Stomach (tissue), 9 donors: ENCODE measurements around the gene FOXK2. TPM values are rescaled to one million over a fixed set of nuclear protein-coding genes. Genes with fewer than 3 reads are reported as not detected.
A peak's percentile ranks its signal among the peaks of the same experiment; 100 is the strongest.
"Not testable (repeated sequence)": the region's sequence is repeated elsewhere in the genome, so short reads cannot be mapped to it uniquely, and the experiment has no call there.

Experiments used
- DNase-seq, 2 donors: peaks; one replicate each; pipeline versions ENCODE4 v3.0.0 to v3.0.0-alpha.2; 2013 to 2019
- H3K27ac ChIP-seq, 5 donors: fragments of 200-600 bp in 4 of 5; sonication (generic) in 4 of 5; one replicate each; pipeline ENCODE4 v1.5.1; 2013 to 2019; ENCODE audit warnings: mild to moderate bottlenecking in 1 of 5, moderate library complexity in 1 of 5
- H3K27me3 ChIP-seq, 3 donors: fragments of 200-600 bp; sonication (generic); one replicate each; pipeline ENCODE4 v1.5.1; 2017 to 2019; ENCODE audit warnings: mixed run types in 1 of 3
- H3K36me3 ChIP-seq, 4 donors: fragments of 200-600 bp; sonication (generic); 1 replicate in 3 of 4; 2 replicates in 1 of 4; pipeline ENCODE4 v1.5.1; 2016 to 2019
- H3K4me1 ChIP-seq, 4 donors: fragments of 200-600 bp; sonication (generic); one replicate each; pipeline ENCODE4 v1.5.1; 2016 to 2019
- H3K4me3 ChIP-seq, 4 donors: fragments of 200-600 bp; sonication (generic) in 3 of 4; one replicate each; pipeline ENCODE4 v1.5.1; 2016 to 2019; ENCODE audit warnings: mild to moderate bottlenecking in 1 of 4
- H3K9me3 ChIP-seq, 4 donors: fragments of 200-600 bp; sonication (generic); one replicate each; pipeline ENCODE4 v1.5.1; 2016 to 2019
- EP300 ChIP-seq: sonication (generic); formaldehyde crosslinking; IDR thresholded peaks from one replicate; pipeline ENCODE4 v1.6.1; 2017; ENCODE audit warnings: antibody characterized with exemption
- POLR2A ChIP-seq, 4 donors: fragments of 450-650 bp; IDR thresholded peaks; one replicate each; pipeline ENCODE4 v1.6.1; 2016; ENCODE audit warnings: antibody characterized with exemption in 4 of 4, control low read depth in 2 of 4, mild to moderate bottlenecking in 1 of 4, moderate library complexity in 1 of 4
- POLR2AphosphoS5 ChIP-seq, 3 donors: sonication (generic); formaldehyde crosslinking; IDR thresholded peaks; one replicate each; pipeline ENCODE4 v1.6.1; 2016; ENCODE audit warnings: antibody characterized with exemption in 3 of 3
- WGBS, 5 donors: extraction: QIAGEN DNeasy Blood & Tissue Kit in 3 of 5; methylation state at CpG; one replicate each; pipeline versions ENCODE4 v1.1.5 to v1.1.7; 2013 to 2018; 5-methylcytosine and 5-hydroxymethylcytosine counted together
- intact Hi-C: fragments of 100-400 bp; cut with DNase I; formaldehyde crosslinking; loops from one replicate; pipeline ENCODE4 v1.15.1; 2023; ENCODE audit warnings: low total_unique reads
- polyA plus RNA-seq, 3 donors: library from polyadenylated mRNA; stranded (reverse); fragments of 200-250 nt; gene quantifications; one replicate each; pipeline ENCODE4 v1.2.3, GENCODE V29; 2013
- total RNA-seq, 5 donors: library from RNA; depleted of rRNA; stranded (reverse); fragments of >200 nt; gene quantifications; one replicate each; pipeline versions ENCODE4 v1.1.0 to v1.2.3, GENCODE V29; 2014 to 2016
- TF ChIP-seq, protein P1 (sequence below), 7 experiments: fragments of 450-650 bp in 4 of 7; fragments of 200-600 bp in 3 of 7; sonication (generic) in 3 of 7; IDR thresholded peaks; one replicate each; pipeline ENCODE4 v1.5.1; 2016 to 2019; ENCODE audit warnings: antibody characterized with exemption in 7 of 7, control low read depth in 2 of 7, mild to moderate bottlenecking in 1 of 7
- donor health status: healthy with polysubstance abuse.
- donor health status: Bipolar disorder and iron deficiency.
- donor health status: healthy.

FOXK2 gene
- total and polyA plus RNA-seq, 8 donors = 12.8 to 71.8 (median 31.9) TPM

DNA sequence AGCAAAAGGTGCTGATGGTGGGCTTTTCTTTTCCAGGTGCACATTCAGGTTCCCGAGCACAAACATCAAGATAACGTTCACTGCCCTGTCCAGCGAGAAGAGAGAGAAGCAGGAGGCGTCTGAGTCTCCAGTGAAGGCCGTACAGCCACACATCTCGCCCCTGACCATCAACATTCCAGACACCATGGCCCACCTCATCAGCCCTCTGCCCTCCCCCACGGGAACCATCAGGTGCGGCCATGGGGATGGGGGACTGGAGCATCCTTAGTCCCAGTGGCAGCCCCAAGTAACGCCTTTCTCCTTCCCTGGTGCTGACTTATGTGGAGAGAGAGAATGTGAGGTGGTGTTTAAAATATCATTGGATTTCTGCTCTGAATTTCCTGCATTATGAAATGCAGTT is 43.8 kb downstream of the FOXK2 start:
- H3K4me1 ChIP-seq = peaks cover 71 to 100% (median 83%) of the 10 kb centered on the region in 4 donors

DNA sequence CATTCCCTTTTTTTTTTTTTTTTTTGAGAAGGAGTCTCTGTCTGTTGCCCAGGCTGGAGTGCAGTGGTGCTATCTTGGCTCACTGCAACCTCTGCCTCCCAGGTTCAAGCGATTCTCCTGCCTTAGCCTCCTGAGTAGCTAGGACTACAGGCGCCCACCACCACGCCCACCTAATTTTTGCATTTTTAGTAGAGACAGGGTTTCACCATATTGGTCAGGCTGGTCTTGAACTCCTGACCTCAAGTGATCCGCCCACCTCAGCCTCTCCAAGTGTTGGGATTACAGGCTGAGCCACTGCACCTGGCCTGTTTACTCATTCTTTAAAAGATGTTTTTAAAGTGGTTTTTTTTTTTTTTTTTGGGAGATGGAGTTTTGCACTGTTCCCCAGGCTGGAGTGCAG is 44.2 kb downstream of the FOXK2 start:
- Histone ChIP-seq H3K36me3 (peaks cover 9 to 38% (median 37%) of the 10 kb centered on the region in 4 donors), H3K4me1 (peaks cover 72 to 100% (median 86%) of the 10 kb centered on the region in 4 donors), H3K27ac (peak overlapping the region in 3 of 5 donors; percentile 25 to 54 (median 52))
- H3K9me3 ChIP-seq, intact Hi-C loops, H3K4me3 ChIP-seq, DNase-seq, H3K27me3 ChIP-seq: not testable (repeated sequence)
- 75 to 86% (median 83%) methylated on average over 4 of the region's 4 CpGs for WGBS, 5 donors

More for the DNA sequence above, 43.8 kb downstream of the FOXK2 start:
- TF ChIP-seq, protein P1, sequence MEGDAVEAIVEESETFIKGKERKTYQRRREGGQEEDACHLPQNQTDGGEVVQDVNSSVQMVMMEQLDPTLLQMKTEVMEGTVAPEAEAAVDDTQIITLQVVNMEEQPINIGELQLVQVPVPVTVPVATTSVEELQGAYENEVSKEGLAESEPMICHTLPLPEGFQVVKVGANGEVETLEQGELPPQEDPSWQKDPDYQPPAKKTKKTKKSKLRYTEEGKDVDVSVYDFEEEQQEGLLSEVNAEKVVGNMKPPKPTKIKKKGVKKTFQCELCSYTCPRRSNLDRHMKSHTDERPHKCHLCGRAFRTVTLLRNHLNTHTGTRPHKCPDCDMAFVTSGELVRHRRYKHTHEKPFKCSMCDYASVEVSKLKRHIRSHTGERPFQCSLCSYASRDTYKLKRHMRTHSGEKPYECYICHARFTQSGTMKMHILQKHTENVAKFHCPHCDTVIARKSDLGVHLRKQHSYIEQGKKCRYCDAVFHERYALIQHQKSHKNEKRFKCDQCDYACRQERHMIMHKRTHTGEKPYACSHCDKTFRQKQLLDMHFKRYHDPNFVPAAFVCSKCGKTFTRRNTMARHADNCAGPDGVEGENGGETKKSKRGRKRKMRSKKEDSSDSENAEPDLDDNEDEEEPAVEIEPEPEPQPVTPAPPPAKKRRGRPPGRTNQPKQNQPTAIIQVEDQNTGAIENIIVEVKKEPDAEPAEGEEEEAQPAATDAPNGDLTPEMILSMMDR (IDR thresholded peaks at IDR 0.05) = no peak
- no peak for TF ChIP-seq POLR2AphosphoS5 (IDR thresholded peaks at IDR 0.05)
- no peak for TF ChIP-seq POLR2A (IDR thresholded peaks at IDR 0.05)
- Histone ChIP-seq H3K4me3 (no peak overlapping the region), H3K27ac (peak overlapping the region in 3 of 5 donors; percentile 25 to 54 (median 52)), H3K27me3 (no peaks in the 10 kb centered on the region), H3K36me3 (peaks cover 9 to 34% (median 32%) of the 10 kb centered on the region in 4 donors), H3K9me3 (no peaks in the 10 kb centered on the region)
- intact Hi-C loops = no loop called here
- WGBS, 5 donors = 73 to 90% (median 81%) methylated on average over 4 to 9 of the region's 9 CpGs
- DNase-seq = no peak

DNA sequence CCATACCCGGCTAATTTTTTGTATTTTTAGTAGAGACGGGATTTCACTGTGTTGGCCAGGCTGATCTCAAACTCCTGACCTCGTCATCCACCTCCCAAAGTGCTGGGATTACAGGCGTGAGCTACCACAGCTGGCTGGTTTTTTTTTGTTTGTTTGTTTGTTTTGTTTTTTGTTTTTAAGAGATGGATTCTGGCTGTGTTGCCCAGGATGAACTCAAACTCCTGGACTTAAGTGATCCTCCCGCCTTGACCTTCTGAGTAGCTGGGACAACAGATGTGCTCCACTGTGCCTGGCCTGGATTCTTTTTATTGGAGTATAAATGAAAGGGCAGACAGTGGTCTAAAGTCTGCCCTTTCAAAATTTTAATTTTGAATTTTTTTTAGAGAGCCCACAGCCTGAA is 44.7 kb downstream of the FOXK2 start:
- H3K4me3 ChIP-seq = no peak overlapping the region
- no peaks in the 10 kb centered on the region for H3K9me3 ChIP-seq
- no peak for DNase-seq
- H3K27ac ChIP-seq = no peak overlapping the region
- WGBS, 5 donors = 71 to 86% (median 81%) methylated on average over 5 of the region's 5 CpGs
- intact Hi-C loops = no loop called here
- peaks cover 9 to 43% (median 42%) of the 10 kb centered on the region in 4 donors for H3K36me3 ChIP-seq
- H3K27me3 ChIP-seq = no peaks in the 10 kb centered on the region
- H3K4me1 ChIP-seq = peaks cover 73 to 100% (median 87%) of the 10 kb centered on the region in 4 donors
- TF ChIP-seq, protein P1 (IDR thresholded peaks at IDR 0.05) = no peak
- TF ChIP-seq POLR2A (IDR thresholded peaks at IDR 0.05) = no peak
- no peak for TF ChIP-seq POLR2AphosphoS5 (IDR thresholded peaks at IDR 0.05)
- no peak for TF ChIP-seq EP300

DNA sequence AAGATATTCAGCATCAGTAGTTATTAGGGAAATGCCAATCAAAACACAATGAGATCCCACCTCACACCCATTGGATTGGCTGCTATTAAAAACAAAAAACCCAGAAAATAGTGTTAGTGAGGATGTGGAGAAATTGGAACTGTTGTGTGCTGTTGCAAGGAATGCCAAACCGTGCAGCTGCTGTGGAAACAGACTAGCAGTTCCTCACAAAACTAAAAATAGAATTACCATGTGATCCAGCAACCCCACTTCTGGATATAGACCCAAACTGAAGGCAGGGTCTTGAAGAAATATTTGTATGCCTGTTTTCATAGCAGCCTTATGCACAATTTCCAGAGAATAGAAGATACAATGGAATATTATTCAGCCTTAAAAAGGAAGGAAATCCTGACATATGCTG is 46.0 kb downstream of the FOXK2 start:
- H3K9me3 ChIP-seq = no peaks in the 10 kb centered on the region
- TF ChIP-seq, protein P1 (IDR thresholded peaks at IDR 0.05) = no peak
- TF ChIP-seq POLR2AphosphoS5 (IDR thresholded peaks at IDR 0.05) = no peak
- TF ChIP-seq EP300 = no peak
- no peak for TF ChIP-seq POLR2A (IDR thresholded peaks at IDR 0.05)
- H3K36me3 ChIP-seq = peaks cover 9 to 52% (median 47%) of the 10 kb centered on the region in 4 donors
- H3K27ac ChIP-seq = peak overlapping the region in 2 of 5 donors; percentile 83 to 84
- WGBS, 5 donors = 20 to 69% (median 42%) methylated on average over 1 of the region's 1 CpG
- intact Hi-C loops = no loop called here
- no peaks in the 10 kb centered on the region for H3K27me3 ChIP-seq
- H3K4me3 ChIP-seq = no peak overlapping the region
- peaks cover 66 to 92% (median 79%) of the 10 kb centered on the region in 4 donors for H3K4me1 ChIP-seq
- no peak for DNase-seq

DNA sequence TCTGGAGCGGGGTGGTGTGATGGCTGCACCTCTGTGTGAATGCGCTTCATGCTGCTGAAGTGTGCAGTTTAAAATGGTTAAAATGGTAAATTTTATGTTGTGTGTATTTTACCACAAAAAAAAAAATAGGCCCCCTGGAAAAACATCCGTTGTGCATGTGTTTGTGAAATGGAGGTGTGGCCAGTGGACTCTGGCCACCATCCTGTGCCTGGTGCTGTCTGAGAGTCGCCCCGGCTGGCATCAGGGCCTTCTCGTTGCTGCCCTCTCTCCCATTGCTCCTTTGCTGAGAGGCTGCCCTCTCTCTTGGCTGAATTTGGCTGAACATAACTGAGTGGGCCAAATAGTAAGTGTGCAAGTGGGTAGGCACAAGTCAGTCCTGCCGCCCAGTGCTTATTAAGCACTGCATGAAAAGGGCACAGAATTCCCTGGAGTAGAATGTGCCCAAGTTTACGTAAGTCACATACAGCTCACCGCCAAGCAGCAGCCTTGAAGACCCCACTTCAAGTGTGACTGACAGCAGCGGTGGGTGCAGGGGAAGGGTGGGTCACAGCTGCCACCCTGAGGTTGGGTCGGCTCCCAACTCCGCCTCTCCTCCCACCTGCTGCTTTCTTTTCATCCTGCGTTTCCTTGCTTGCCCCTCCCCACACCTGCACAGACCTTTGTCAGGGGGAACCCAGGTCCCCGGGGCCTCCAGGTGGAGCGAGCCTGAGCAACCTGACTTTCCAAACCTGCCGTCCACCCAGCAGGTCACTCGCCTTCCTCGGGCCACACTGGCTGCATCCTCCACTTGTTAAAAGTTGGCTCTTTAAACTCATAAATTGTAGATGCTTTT is 46.8 kb downstream of the FOXK2 start:
- WGBS, 5 donors = 48 to 62% (median 60%) methylated on average over 18 of the region's 18 CpGs
- peaks cover 17 to 60% (median 55%) of the 10 kb centered on the region in 4 donors for H3K36me3 ChIP-seq
- peaks cover 61 to 84% (median 72%) of the 10 kb centered on the region in 4 donors for H3K4me1 ChIP-seq
- intact Hi-C loops = no loop called here
- TF ChIP-seq POLR2AphosphoS5 (IDR thresholded peaks at IDR 0.05) (no peak), EP300 (no peak), POLR2A (IDR thresholded peaks at IDR 0.05) (no peak)
- TF ChIP-seq, protein P1 (IDR thresholded peaks at IDR 0.05) = no peak
- H3K27me3 ChIP-seq = no peaks in the 10 kb centered on the region
- DNase-seq = no peak
- no peaks in the 10 kb centered on the region for H3K9me3 ChIP-seq
- no peak overlapping the region for H3K4me3 ChIP-seq
- peak overlapping the region; percentile 3 to 84 (median 84) for H3K27ac ChIP-seq
